Gastroesophageal sphincter (tissue), 4 donors: ENCODE data around the gene HBG2. TPM values are rescaled to one million over a fixed set of nuclear protein-coding genes. Genes with fewer than 3 reads are reported as not detected.
"Not testable (repeated sequence)": the region's sequence is repeated elsewhere in the genome, so short reads cannot be mapped to it uniquely, and the experiment has no call there.

Experiments used
- ATAC-seq: fragments of 150-250 bp; one replicate; pipeline ENCODE4 v1.9.1; 2016; ENCODE audit warnings: mild to moderate bottlenecking, moderate library complexity
- H3K27ac ChIP-seq, 4 donors: fragments of 200-600 bp; sonication (generic) in 3 of 4; 1 replicate in 3 of 4; 2 replicates in 1 of 4; pipeline ENCODE4 v1.5.1; 2016 to 2019
- H3K27me3 ChIP-seq: fragments of 200-600 bp; sonication (generic); one replicate; pipeline ENCODE4 v1.5.1; 2019
- H3K36me3 ChIP-seq, 2 donors: fragments of 200-600 bp; sonication (generic); one replicate each; pipeline ENCODE4 v1.5.1; 2019; ENCODE audit warnings: control low read depth in 1 of 2
- H3K4me1 ChIP-seq, 3 donors: fragments of 200-600 bp; sonication (generic); 1 replicate in 2 of 3; 2 replicates in 1 of 3; pipeline ENCODE4 v1.5.1; 2016 to 2019; ENCODE audit warnings: control low read depth in 2 of 3
- H3K4me3 ChIP-seq, 2 donors: fragments of 200-600 bp; sonication (generic); one replicate each; pipeline ENCODE4 v1.5.1; 2019; ENCODE audit warnings: mild to moderate bottlenecking in 1 of 2, moderate library complexity in 1 of 2
- H3K9me3 ChIP-seq, 3 donors: fragments of 200-600 bp; sonication (generic); one replicate each; pipeline ENCODE4 v1.5.1; 2017 to 2019; ENCODE audit warnings: control low read depth in 2 of 3
- EP300 ChIP-seq: sonication (generic); formaldehyde crosslinking; IDR thresholded peaks from one replicate; pipeline ENCODE4 v1.6.1; 2017; ENCODE audit warnings: antibody characterized with exemption, mild to moderate bottlenecking
- POLR2A ChIP-seq, 2 donors: fragments of 450-650 bp; IDR thresholded peaks; one replicate each; pipeline ENCODE4 v1.6.1; 2017; ENCODE audit warnings: antibody characterized with exemption in 2 of 2, mild to moderate bottlenecking in 2 of 2, moderate library complexity in 1 of 2
- POLR2AphosphoS5 ChIP-seq: sonication (generic); formaldehyde crosslinking; IDR thresholded peaks from one replicate; pipeline ENCODE4 v1.6.1; 2017; ENCODE audit warnings: antibody characterized with exemption
- WGBS, 2 donors: methylation state at CpG; one replicate each; pipeline ENCODE4 v1.1.5; 2018; ENCODE audit warnings: low coverage in 1 of 2; 5-methylcytosine and 5-hydroxymethylcytosine counted together
- total RNA-seq, 4 donors: library from RNA; depleted of rRNA; stranded (reverse); fragments of >200 nt; gene quantifications; one replicate each; pipeline ENCODE4 v1.1.0, GENCODE V29; 2016
- TF ChIP-seq, protein P1 (sequence below), 4 experiments: fragments of 200-600 bp in 2 of 4; fragments of 450-650 bp in 2 of 4; sonication (generic) in 1 of 4; IDR thresholded peaks; one replicate each; pipeline ENCODE4 v1.5.1; 2017 to 2019; ENCODE audit warnings: antibody characterized with exemption in 4 of 4, mild to moderate bottlenecking in 2 of 4, moderate library complexity in 2 of 4

HBG2 gene
- total RNA-seq, 4 donors from 2014 or later: not detected

- no peaks in the 10 kb centered on the region for H3K36me3 ChIP-seq
- no peak overlapping the region for H3K4me3 ChIP-seq
- no peaks in the 10 kb centered on the region for H3K27me3 ChIP-seq
- no peak for TF ChIP-seq POLR2A (IDR thresholded peaks at IDR 0.05)
- TF ChIP-seq, protein P1, sequence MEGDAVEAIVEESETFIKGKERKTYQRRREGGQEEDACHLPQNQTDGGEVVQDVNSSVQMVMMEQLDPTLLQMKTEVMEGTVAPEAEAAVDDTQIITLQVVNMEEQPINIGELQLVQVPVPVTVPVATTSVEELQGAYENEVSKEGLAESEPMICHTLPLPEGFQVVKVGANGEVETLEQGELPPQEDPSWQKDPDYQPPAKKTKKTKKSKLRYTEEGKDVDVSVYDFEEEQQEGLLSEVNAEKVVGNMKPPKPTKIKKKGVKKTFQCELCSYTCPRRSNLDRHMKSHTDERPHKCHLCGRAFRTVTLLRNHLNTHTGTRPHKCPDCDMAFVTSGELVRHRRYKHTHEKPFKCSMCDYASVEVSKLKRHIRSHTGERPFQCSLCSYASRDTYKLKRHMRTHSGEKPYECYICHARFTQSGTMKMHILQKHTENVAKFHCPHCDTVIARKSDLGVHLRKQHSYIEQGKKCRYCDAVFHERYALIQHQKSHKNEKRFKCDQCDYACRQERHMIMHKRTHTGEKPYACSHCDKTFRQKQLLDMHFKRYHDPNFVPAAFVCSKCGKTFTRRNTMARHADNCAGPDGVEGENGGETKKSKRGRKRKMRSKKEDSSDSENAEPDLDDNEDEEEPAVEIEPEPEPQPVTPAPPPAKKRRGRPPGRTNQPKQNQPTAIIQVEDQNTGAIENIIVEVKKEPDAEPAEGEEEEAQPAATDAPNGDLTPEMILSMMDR (IDR thresholded peaks at IDR 0.05): no peak
- TF ChIP-seq POLR2AphosphoS5: no peak
- ATAC-seq: no peak
- no peaks in the 10 kb centered on the region for H3K4me1 ChIP-seq
- H3K27ac ChIP-seq: no peak overlapping the region
- 64 to 70% methylated on average over 1 of the region's 1 CpG for WGBS, 2 donors
- no peaks in the 10 kb centered on the region for H3K9me3 ChIP-seq
Measured at GRCh38 chr11:5298451-5298850, 43.9 kb upstream of the HBG2 start.

- TF ChIP-seq EP300 (no peak), POLR2AphosphoS5 (no peak)
- Histone ChIP-seq H3K27me3 (no peaks in the 10 kb centered on the region), H3K27ac (no peak overlapping the region), H3K36me3 (no peaks in the 10 kb centered on the region), H3K4me1 (no peaks in the 10 kb centered on the region), H3K4me3 (no peak overlapping the region), H3K9me3 (no peaks in the 10 kb centered on the region)
- WGBS, 2 donors: 46 to 80% methylated on average over 3 to 4 of the region's 4 CpGs
- no peak for ATAC-seq
Measured at GRCh38 chr11:5297721-5298323, 43.2 kb upstream of the HBG2 start.

- not testable (repeated sequence) for H3K4me3 ChIP-seq, H3K27ac ChIP-seq, H3K9me3 ChIP-seq, H3K27me3 ChIP-seq, H3K4me1 ChIP-seq, ATAC-seq, H3K36me3 ChIP-seq
- WGBS, 2 donors: 80% methylated on average over 1 of the region's 41 CpGs; no CpG with 5 or more reads in 1 of the 2 donors
Measured at GRCh38 chr11:5294342-5294995, 39.9 kb upstream of the HBG2 start.

DNA sequence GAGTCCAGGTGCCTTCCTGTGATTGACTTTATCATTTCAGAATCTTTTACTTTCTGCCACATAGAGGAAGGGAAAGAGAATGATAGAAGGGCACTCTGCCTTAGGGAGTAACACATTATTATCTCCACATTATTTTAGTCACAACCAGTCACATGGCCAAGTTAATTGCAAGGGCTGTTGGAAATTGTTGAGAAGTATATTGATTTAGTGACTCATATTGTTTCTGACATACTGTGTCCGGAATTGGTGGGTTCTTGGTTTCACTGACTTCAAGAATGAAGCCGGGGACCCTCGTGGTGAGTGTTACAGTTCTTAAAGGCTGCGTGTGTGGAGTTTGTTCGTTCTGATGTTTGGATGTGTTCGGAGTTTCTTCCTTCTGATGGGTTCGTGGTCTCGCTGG, 38.4 kb upstream of the HBG2 start:
- no peaks in the 10 kb centered on the region for H3K27me3 ChIP-seq
- no peak overlapping the region for H3K27ac ChIP-seq
- TF ChIP-seq, protein P1 (IDR thresholded peaks at IDR 0.05): no peak
- TF ChIP-seq POLR2AphosphoS5 (no peak), EP300 (no peak), POLR2A (IDR thresholded peaks at IDR 0.05) (no peak)
- no peak for ATAC-seq
- H3K9me3 ChIP-seq: no peaks in the 10 kb centered on the region
- no peaks in the 10 kb centered on the region for H3K36me3 ChIP-seq
- WGBS, 2 donors: 89 to 92% methylated on average over 5 to 7 of the region's 8 CpGs
- H3K4me3 ChIP-seq: no peak overlapping the region
- no peaks in the 10 kb centered on the region for H3K4me1 ChIP-seq

GRCh38 chr11:5291207-5291838, 36.7 kb upstream of the HBG2 start:
- TF ChIP-seq, protein P1 (IDR thresholded peaks at IDR 0.05): no peak
- TF ChIP-seq POLR2A (IDR thresholded peaks at IDR 0.05) (no peak), POLR2AphosphoS5 (no peak), EP300 (no peak)
- Histone ChIP-seq H3K9me3 (no peaks in the 10 kb centered on the region), H3K4me3 (no peak overlapping the region), H3K27ac (no peak overlapping the region), H3K4me1 (no peaks in the 10 kb centered on the region), H3K27me3 (no peaks in the 10 kb centered on the region), H3K36me3 (no peaks in the 10 kb centered on the region)
- WGBS, 2 donors: 87 to 89% methylated on average over 1 of the region's 1 CpG
- ATAC-seq: no peak

DNA sequence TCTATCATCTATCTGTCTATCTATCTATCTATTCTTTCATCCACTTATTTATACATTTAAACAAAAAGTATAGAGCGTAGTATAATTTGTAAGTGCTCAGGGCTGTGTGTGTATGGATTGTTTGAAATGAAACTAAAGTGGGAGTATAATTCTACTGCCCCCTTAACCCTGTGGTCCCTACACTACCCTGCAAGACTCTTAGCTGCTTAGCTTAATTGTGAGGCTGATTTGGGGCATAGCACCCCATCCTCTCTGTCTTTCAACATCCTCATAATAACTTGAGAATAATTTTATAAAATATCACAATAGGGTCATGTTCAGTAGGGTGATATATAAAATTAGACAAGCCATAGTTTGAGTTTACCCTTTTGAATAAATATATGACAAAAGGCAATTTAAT, 35.5 kb upstream of the HBG2 start:
- no peak overlapping the region for H3K27ac ChIP-seq
- TF ChIP-seq POLR2AphosphoS5 (no peak), EP300 (no peak), POLR2A (IDR thresholded peaks at IDR 0.05) (no peak)
- TF ChIP-seq, protein P1 (IDR thresholded peaks at IDR 0.05): no peak
- no peaks in the 10 kb centered on the region for H3K27me3 ChIP-seq
- H3K4me3 ChIP-seq: no peak overlapping the region
- no peak for ATAC-seq
- WGBS, 2 donors: 78 to 90% methylated on average over 1 of the region's 1 CpG
- no peaks in the 10 kb centered on the region for H3K9me3 ChIP-seq
- H3K36me3 ChIP-seq: no peaks in the 10 kb centered on the region
- no peaks in the 10 kb centered on the region for H3K4me1 ChIP-seq
